C4-2B (cell line): Measurements from ENCODE around the gene PIH1D1.

ENCODE experiments used
- H3K27ac ChIP-seq: fragments of 450-650 bp; 2 replicates; pipeline ENCODE4 v1.5.1; 2017
- ZFX ChIP-seq: fragments of 450-650 bp; IDR thresholded peaks from 2 replicates; pipeline ENCODE4 v1.6.1; 2017
- TF ChIP-seq, protein P1 (sequence below): fragments of 450-650 bp; conservative IDR thresholded peaks from 2 replicates; pipeline ENCODE4 v1.5.1; 2017; ENCODE audit warnings: mild to moderate bottlenecking

The PIH1D1 gene

DNA sequence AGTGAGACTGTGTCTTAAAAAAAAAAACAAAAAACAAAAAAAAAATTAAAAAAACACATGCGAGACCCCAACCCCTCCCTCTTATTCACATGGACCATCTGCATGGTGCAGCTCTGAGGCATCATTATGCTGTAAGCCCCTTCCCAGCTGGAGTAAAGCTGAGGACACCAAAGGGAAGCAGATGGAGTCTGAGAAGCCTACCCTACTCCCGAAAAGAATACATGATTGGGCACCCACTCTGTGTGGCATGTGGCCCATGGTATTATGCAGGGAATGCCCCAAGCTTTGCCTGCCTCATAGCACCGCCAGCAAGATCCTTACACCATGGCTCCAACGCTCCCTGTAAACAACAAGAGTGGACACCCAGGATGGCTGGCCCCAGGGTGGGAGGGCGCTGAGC lies 33.1 kb downstream of the PIH1D1 start:
- H3K27ac ChIP-seq = no peak overlapping the region

DNA sequence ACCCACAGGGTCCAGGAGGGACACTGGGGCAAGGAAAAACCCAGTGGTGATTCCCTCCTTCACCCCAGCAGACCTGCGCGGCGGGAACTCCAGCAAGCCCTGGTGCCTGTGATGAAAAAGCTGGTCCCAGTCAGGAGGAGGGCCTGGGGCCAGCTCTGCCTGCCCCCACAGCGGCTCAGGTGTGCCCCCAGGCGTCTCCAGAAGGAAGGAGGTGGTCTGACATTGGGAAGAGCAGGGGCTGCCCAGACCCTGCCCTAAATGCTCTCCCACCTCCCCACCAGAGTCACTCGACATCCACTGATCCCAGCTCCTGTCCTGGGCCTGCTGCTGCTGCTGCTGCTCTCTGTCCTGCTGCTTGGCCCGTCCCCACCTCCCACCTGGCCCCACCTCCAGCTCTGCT lies 34.5 kb downstream of the PIH1D1 start:
- no peak overlapping the region for H3K27ac ChIP-seq
- TF ChIP-seq ZFX = no peak
- TF ChIP-seq, protein P1, sequence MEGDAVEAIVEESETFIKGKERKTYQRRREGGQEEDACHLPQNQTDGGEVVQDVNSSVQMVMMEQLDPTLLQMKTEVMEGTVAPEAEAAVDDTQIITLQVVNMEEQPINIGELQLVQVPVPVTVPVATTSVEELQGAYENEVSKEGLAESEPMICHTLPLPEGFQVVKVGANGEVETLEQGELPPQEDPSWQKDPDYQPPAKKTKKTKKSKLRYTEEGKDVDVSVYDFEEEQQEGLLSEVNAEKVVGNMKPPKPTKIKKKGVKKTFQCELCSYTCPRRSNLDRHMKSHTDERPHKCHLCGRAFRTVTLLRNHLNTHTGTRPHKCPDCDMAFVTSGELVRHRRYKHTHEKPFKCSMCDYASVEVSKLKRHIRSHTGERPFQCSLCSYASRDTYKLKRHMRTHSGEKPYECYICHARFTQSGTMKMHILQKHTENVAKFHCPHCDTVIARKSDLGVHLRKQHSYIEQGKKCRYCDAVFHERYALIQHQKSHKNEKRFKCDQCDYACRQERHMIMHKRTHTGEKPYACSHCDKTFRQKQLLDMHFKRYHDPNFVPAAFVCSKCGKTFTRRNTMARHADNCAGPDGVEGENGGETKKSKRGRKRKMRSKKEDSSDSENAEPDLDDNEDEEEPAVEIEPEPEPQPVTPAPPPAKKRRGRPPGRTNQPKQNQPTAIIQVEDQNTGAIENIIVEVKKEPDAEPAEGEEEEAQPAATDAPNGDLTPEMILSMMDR = no peak

More for the DNA sequence above, 33.1 kb downstream of the PIH1D1 start:
- no peak for TF ChIP-seq ZFX
- TF ChIP-seq, protein P1 = no peak

DNA sequence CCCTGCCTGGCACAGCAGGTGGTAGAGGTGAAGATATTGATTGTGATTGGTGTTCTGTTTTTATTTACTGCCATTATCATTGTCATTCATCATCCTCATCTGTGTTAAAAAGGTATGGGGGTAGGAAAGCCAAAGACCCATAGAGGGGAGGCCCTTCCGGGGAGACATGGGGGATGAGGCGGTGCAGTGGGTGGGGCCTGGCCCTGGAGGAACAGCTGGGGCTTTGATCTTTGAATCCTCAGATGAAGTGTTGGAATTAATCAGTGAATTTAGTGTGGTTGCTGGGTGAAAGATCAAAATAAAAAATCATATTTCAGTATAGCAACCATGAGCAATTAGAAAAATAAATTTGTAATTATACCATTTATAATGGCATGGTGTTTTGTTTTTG lies 35.8 kb downstream of the PIH1D1 start:
- H3K27ac ChIP-seq = no peak overlapping the region
- TF ChIP-seq ZFX = no peak
- TF ChIP-seq, protein P1 = no peak

DNA sequence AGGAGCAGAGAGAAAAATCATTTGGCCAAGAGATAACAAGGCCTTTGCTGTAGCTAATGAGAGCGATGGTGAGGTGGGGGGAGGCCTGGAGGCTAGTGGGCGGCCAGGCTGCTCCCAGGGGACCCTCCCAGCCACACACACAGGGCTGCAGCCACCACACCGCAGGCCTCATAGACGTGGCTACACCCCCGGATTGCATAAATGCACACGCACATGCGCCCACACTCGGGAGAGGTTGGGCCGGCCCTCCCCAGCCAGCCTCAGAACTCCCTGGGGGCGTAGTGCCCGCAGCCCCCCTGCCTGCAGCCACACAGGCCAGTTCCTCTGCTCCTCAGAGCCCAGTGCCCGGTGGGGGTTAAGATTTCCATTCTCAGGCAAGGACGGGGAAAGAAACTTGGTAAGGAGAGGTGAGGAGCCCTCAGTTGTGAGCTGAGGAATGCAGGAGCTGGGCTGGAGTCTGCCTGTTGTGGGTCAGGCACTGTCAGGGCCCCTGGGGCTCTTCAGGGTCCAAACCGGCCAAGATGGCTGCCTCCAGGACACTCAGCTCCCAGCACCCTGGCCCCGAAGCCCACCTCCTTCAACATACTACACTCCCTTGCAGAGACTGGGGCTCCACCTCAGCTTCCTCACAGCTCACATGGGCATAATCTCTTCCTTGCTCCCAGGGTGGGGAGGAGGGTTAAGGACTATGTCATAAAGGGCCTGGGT lies 36.4 kb downstream of the PIH1D1 start:
- no peak for TF ChIP-seq ZFX
- TF ChIP-seq, protein P1 = no peak
- no peak overlapping the region for H3K27ac ChIP-seq

DNA sequence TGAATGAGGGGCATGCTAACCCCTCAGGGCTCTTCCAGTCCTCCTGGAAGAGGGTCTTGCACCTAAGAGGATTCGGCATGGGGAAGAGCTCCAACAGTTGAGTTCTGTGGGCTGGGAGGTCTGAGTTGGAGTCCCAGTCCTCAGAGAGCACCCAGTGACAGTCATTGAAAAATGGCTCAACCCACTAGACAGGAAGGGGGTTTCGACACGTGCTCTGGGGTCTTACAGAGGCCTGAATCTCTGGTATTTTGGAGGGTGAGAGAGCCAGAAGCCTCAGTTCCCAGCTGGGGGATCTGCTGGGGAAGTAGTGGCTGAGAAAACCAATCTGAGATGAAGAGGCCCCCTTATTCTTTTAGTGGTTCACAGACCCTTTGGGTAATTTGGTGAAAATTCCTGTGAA lies 37.4 kb downstream of the PIH1D1 start:
- TF ChIP-seq, protein P1 = no peak
- no peak for TF ChIP-seq ZFX
- H3K27ac ChIP-seq = no peak overlapping the region

DNA sequence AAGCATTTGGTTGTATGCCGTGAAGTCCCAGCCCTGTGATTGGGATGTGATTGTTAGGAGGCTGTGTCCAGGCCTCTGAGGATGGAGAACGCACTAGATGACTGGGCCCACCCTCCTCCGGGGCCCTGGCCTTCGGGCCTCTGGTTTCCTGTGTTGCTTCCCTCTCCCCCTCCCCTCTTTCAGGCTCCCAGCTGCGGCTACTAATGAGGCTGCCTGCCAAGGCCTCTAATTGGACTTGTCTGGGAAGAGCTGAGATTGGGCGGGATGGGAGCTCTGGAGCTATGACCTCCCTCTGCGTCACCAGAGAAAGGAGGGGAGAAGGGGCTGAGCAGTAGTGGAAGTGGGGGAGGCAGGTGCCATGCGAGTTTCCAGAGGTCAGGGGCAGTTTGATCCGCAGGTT lies 38.3 kb downstream of the PIH1D1 start:
- H3K27ac ChIP-seq = no peak overlapping the region
- TF ChIP-seq, protein P1 = no peak
- TF ChIP-seq ZFX = no peak

DNA sequence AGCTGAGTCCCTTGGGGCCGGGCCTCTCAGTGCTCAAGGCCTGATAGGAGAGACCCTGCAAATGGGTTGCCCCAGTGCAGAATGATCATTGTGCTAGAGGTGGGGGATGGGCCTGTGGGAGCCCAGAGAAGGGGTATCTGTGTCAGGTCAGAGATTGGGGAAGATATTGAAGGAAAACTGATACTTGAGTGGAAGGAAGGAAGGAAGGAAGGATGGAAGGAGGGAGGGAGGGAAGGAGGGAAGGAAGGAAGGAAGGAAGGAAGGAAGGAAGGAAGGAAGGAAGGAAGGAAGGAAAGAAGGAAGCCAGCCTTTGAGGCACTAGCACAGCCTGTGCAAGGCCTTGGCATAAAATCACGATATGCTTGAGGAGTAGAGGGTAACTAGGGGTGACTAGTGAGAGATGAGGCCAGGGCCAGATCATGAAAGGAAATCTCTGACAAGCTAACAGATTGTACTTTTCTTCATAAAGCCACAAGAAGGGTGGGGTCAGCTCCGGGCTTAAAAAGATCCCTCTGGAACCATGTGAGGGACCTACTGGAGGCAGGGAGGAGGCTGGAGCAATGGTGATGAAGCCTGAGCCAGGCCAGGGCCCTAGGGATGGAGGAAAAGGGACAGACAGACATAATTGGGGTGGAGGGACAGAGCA lies 39.8 kb downstream of the PIH1D1 start:
- no peak overlapping the region for H3K27ac ChIP-seq
- no peak for TF ChIP-seq ZFX
- TF ChIP-seq, protein P1 = no peak
